H1 (cell line): ENCODE measurements around the gene OSBPL2. TPM values are rescaled to one million over a fixed set of nuclear protein-coding genes. Genes with fewer than 3 reads are reported as not detected.

ENCODE experiments used
- CTCF ChIA-PET: fragments of 300-600 bp; sonication (Branson Sonifier 250); formaldehyde crosslinking; loops from one replicate; lab custom pipeline; 2021; ENCODE audit not compliant: partially characterized antibody; lab: Charles Lee
- POLR2A ChIA-PET: fragments of 300-600 bp; sonication (Branson Sonifier 250); formaldehyde crosslinking; loops from one replicate; lab custom pipeline; 2021; ENCODE audit warnings: inconsistent platforms; ENCODE audit not compliant: partially characterized antibody; lab: Charles Lee
- DNase-seq, 2 experiments: peaks; one replicate each; pipeline versions ENCODE4 v3.0.0 to v3.0.0-alpha.2; 2010 to 2022; ENCODE audit warnings: low spot score in 2 of 2, low read depth in 1 of 2, mixed read lengths in 1 of 2
- FAIRE-seq: peaks from 2 replicates; lab custom pipeline; 2011; peaks lifted over from hg19 to GRCh38; lab: Jason Lieb, UNC
- H2AFZ ChIP-seq: 2 replicates; pipeline ENCODE4 v1.8.1; 2012; ENCODE audit warnings: low read length, inconsistent platforms
- H2AK5ac ChIP-seq: 2 replicates; pipeline ENCODE4 v1.6.1; 2013; ENCODE audit warnings: low read depth, low read length
- H2BK120ac ChIP-seq: replicated peaks from 2 replicates; pipeline ENCODE3; 2013; ENCODE audit warnings: low read depth, low read length, inconsistent platforms
- H2BK12ac ChIP-seq: 2 replicates; pipeline ENCODE4 v1.6.1; 2013; ENCODE audit warnings: low read depth, low read length
- H2BK15ac ChIP-seq: 2 replicates; pipeline ENCODE4 v1.6.1; 2013; ENCODE audit warnings: low read length
- H2BK20ac ChIP-seq: 2 replicates; pipeline ENCODE4 v1.6.1; 2013; ENCODE audit warnings: low read length
- H2BK5ac ChIP-seq: 2 replicates; pipeline ENCODE4 v1.6.1; 2013; ENCODE audit warnings: low read depth, low read length
- H3K14ac ChIP-seq: 2 replicates; pipeline ENCODE4 v1.6.1; 2013; ENCODE audit warnings: inconsistent platforms; ENCODE audit not compliant: insufficient read length
- H3K18ac ChIP-seq: 2 replicates; pipeline ENCODE4 v1.6.1; 2013; ENCODE audit warnings: low read length; ENCODE audit errors: extremely low read depth
- H3K23ac ChIP-seq: 2 replicates; pipeline ENCODE4 v1.6.1; 2013; ENCODE audit warnings: inconsistent platforms; ENCODE audit not compliant: insufficient read length
- H3K23me2 ChIP-seq: 2 replicates; pipeline ENCODE4 v1.6.1; 2013; ENCODE audit warnings: low read depth, low read length
- H3K27ac ChIP-seq: 2 replicates; pipeline ENCODE4 v1.6.1; 2011; ENCODE audit warnings: low read depth, low read length, inconsistent platforms
- H3K27me3 ChIP-seq, 4 experiments: replicated peaks in 1 of 4; 1 replicate in 1 of 4; 2 replicates in 3 of 4; pipeline versions ENCODE4 v1.6.1 to v1.8.1; 2011 to 2013; ENCODE audit warnings: low read length in 3 of 4, mild to moderate bottlenecking in 3 of 4, inconsistent platforms in 2 of 4, mixed read lengths in 2 of 4, moderate library complexity in 1 of 4; ENCODE audit not compliant: control insufficient read depth in 3 of 4, insufficient read depth in 3 of 4; ENCODE audit errors: extremely low read depth in 1 of 4
- H3K36me3 ChIP-seq, 4 experiments: 2 replicates each; pipeline versions ENCODE4 v1.6.1 to v1.8.1; 2011 to 2013; ENCODE audit warnings: mild to moderate bottlenecking in 4 of 4, low read length in 3 of 4, moderate library complexity in 2 of 4, control low read depth in 1 of 4, inconsistent platforms in 1 of 4; ENCODE audit not compliant: insufficient read depth in 4 of 4, control insufficient read depth in 2 of 4
- H3K4ac ChIP-seq: replicated peaks from 2 replicates; pipeline ENCODE3; 2013; ENCODE audit warnings: low read length, low read depth, mixed read lengths, inconsistent platforms; ENCODE audit not compliant: insufficient read length
- H3K4me1 ChIP-seq, 4 experiments: replicated peaks in 1 of 4; 1 replicate in 1 of 4; 2 replicates in 3 of 4; pipeline versions ENCODE4 v1.6.1 to v1.8.1; 2011 to 2013; ENCODE audit warnings: low read length in 3 of 4, inconsistent platforms in 2 of 4, mixed read lengths in 1 of 4; ENCODE audit not compliant: insufficient read depth in 4 of 4, control insufficient read depth in 3 of 4
- H3K4me2 ChIP-seq, 2 experiments: 2 replicates each; pipeline versions ENCODE4 v1.6.1 to v1.8.1; 2011 to 2013; ENCODE audit warnings: low read depth in 2 of 2, low read length in 2 of 2, control low read depth in 1 of 2, inconsistent platforms in 1 of 2, mild to moderate bottlenecking in 1 of 2; ENCODE audit not compliant: insufficient read depth in 1 of 2
- H3K4me3 ChIP-seq, 4 experiments: fragments of 200-600, 300-600 bp in 1 of 4; sonication (generic), shearing (Covaris generic), sonication (Bioruptor Twin) in 1 of 4; 2 replicates each; pipeline versions ENCODE4 v1.5.1 to v1.8.1; 2011 to 2016; ENCODE audit warnings: low read length in 4 of 4, low read depth in 3 of 4, control low read depth in 2 of 4, inconsistent platforms in 2 of 4, mild to moderate bottlenecking in 2 of 4, mixed read lengths in 1 of 4, moderate library complexity in 1 of 4; ENCODE audit not compliant: insufficient read depth in 2 of 4; ENCODE audit errors: extremely low read depth in 1 of 4
- H3K56ac ChIP-seq: replicated peaks from 2 replicates; pipeline ENCODE3; 2013; ENCODE audit warnings: low read depth, mild to moderate bottlenecking, mixed read lengths, low read length, inconsistent platforms; ENCODE audit not compliant: insufficient read length
- H3K79me1 ChIP-seq: 2 replicates; pipeline ENCODE4 v1.6.1; 2013; ENCODE audit warnings: low read depth, low read length, control low read depth
- H3K79me2 ChIP-seq, 2 experiments: 2 replicates each; pipeline versions ENCODE4 v1.6.1 to v1.8.1; 2012 to 2013; ENCODE audit warnings: low read length in 2 of 2, mild to moderate bottlenecking in 2 of 2, inconsistent platforms in 1 of 2; ENCODE audit not compliant: insufficient read depth in 2 of 2, control insufficient read depth in 1 of 2
- H3K9ac ChIP-seq, 4 experiments: replicated peaks in 1 of 4; 1 replicate in 1 of 4; 2 replicates in 3 of 4; pipeline versions ENCODE4 v1.6.1 to v1.8.1; 2011 to 2013; ENCODE audit warnings: low read depth in 3 of 4, low read length in 3 of 4, control low read depth in 2 of 4, mild to moderate bottlenecking in 2 of 4, moderate library complexity in 2 of 4, inconsistent platforms in 1 of 4; ENCODE audit errors: extremely low read depth in 1 of 4
- H3K9me3 ChIP-seq, 2 experiments: 2 replicates each; pipeline versions ENCODE4 v1.6.1 to v1.8.1; 2012 to 2013; ENCODE audit warnings: mild to moderate bottlenecking in 2 of 2, moderate library complexity in 2 of 2, control low read depth in 1 of 2, inconsistent platforms in 1 of 2, low read depth in 1 of 2, low read length in 1 of 2, mixed read lengths in 1 of 2; ENCODE audit not compliant: insufficient read depth in 2 of 2
- H4K20me1 ChIP-seq, 2 experiments: replicated peaks in 1 of 2; 2 replicates each; pipeline versions ENCODE3 to v1.8.1; 2011 to 2013; ENCODE audit warnings: inconsistent platforms in 2 of 2, low read length in 2 of 2, mild to moderate bottlenecking in 1 of 2; ENCODE audit not compliant: insufficient read depth in 2 of 2, control insufficient read depth in 1 of 2
- H4K5ac ChIP-seq: 2 replicates; pipeline ENCODE4 v1.6.1; 2013; ENCODE audit warnings: low read length, low read depth, mixed read lengths, inconsistent platforms; ENCODE audit not compliant: insufficient read length
- H4K8ac ChIP-seq: 2 replicates; pipeline ENCODE4 v1.8.0; 2013; ENCODE audit warnings: mild to moderate bottlenecking, moderate library complexity, low read length, inconsistent platforms; ENCODE audit not compliant: insufficient read depth; ENCODE audit errors: extremely low read depth
- H4K91ac ChIP-seq: replicated peaks from 2 replicates; pipeline ENCODE3; 2013; ENCODE audit warnings: low read length, mixed read lengths, inconsistent platforms; ENCODE audit not compliant: insufficient read length
- NANOG ChIP-seq: IDR thresholded peaks from 2 replicates; pipeline ENCODE4 v1.6.1; 2011; ENCODE audit warnings: low read length, low read depth, mild to moderate bottlenecking, inconsistent platforms; ENCODE audit not compliant: insufficient read depth, poor library complexity, severe bottlenecking
- POLR2A ChIP-seq, 2 experiments: IDR thresholded peaks; 1 replicate in 1 of 2; 2 replicates in 1 of 2; pipeline ENCODE4 v1.6.1; 2011; ENCODE audit warnings: low read depth in 2 of 2, low read length in 2 of 2, mild to moderate bottlenecking in 2 of 2; ENCODE audit errors: control extremely low read depth in 1 of 2
- POLR2AphosphoS5 ChIP-seq: IDR thresholded peaks from 2 replicates; pipeline ENCODE4 v1.6.1; 2011; ENCODE audit warnings: low read depth, low read length
- RBBP5 ChIP-seq: IDR thresholded peaks from 2 replicates; pipeline ENCODE4 v1.7.1; 2012; ENCODE audit warnings: low read depth, mild to moderate bottlenecking, inconsistent platforms, low read length, moderate library complexity, borderline replicate concordance
- WGBS, 2 experiments: shearing (Covaris generic) in 1 of 2; methylation state at CpG; one replicate each; pipeline versions ENCODE4 v1.1.6 to v1.1.7; 2013 to 2015; ENCODE audit warnings: low lambda C conversion rate in 2 of 2, mixed read lengths in 2 of 2, inconsistent platforms in 1 of 2, low coverage in 1 of 2, missing lambda C conversion rate in 1 of 2; ENCODE audit not compliant: insufficient replicate concordance in 2 of 2, insufficient coverage in 1 of 2, insufficient read length in 1 of 2; ENCODE audit errors: extremely low coverage in 1 of 2, missing lambda C conversion rate in 1 of 2; 5-methylcytosine and 5-hydroxymethylcytosine counted together
- polyA plus RNA-seq, 7 experiments: library from polyadenylated mRNA; depleted of rRNA in 3 of 7; stranded (reverse) in 5 of 7; unstranded in 2 of 7; fragments of >200 nt in 5 of 7; fragments of 200-250 nt in 2 of 7; gene quantifications; 1 replicate in 5 of 7; 2 replicates in 1 of 7; 4 replicates in 1 of 7; pipeline versions ENCODE4 v1.2.1 to v1.2.3, GENCODE V29; 2011 to 2013; ENCODE audit warnings: missing spikeins in 2 of 7, mixed read lengths in 2 of 7
- total RNA-seq: library from RNA; stranded (reverse); fragmentation: NEBNext Ultra II Directional; extraction: Animal tissue kit (Norgen Biotek cat#: 25700); gene quantifications from 2 replicates; pipeline ENCODE4 v1.2.1, GENCODE V29; 2021
- TF ChIP-seq, protein P1 (sequence below), 3 experiments: IDR thresholded peaks; 1 replicate in 2 of 3; 2 replicates in 1 of 3; pipeline versions ENCODE4 v1.5.1 to v1.6.1; 2011; ENCODE audit warnings: low read length in 3 of 3, mild to moderate bottlenecking in 3 of 3, inconsistent platforms in 2 of 3, low read depth in 1 of 3, moderate library complexity in 1 of 3; ENCODE audit not compliant: insufficient read depth in 1 of 3; ENCODE audit errors: control extremely low read depth in 1 of 3
- TF ChIP-seq, protein P2 (sequence below): IDR thresholded peaks from 2 replicates; pipeline ENCODE4 v1.6.1; 2012; ENCODE audit warnings: low read length, inconsistent platforms

OSBPL2 gene
- total and polyA plus RNA-seq, 2 of the 8 experiments (the other 6 are each of a cell fraction or from before 2014, with no cell fraction given), result 11.7 to 42.4 TPM

DNA sequence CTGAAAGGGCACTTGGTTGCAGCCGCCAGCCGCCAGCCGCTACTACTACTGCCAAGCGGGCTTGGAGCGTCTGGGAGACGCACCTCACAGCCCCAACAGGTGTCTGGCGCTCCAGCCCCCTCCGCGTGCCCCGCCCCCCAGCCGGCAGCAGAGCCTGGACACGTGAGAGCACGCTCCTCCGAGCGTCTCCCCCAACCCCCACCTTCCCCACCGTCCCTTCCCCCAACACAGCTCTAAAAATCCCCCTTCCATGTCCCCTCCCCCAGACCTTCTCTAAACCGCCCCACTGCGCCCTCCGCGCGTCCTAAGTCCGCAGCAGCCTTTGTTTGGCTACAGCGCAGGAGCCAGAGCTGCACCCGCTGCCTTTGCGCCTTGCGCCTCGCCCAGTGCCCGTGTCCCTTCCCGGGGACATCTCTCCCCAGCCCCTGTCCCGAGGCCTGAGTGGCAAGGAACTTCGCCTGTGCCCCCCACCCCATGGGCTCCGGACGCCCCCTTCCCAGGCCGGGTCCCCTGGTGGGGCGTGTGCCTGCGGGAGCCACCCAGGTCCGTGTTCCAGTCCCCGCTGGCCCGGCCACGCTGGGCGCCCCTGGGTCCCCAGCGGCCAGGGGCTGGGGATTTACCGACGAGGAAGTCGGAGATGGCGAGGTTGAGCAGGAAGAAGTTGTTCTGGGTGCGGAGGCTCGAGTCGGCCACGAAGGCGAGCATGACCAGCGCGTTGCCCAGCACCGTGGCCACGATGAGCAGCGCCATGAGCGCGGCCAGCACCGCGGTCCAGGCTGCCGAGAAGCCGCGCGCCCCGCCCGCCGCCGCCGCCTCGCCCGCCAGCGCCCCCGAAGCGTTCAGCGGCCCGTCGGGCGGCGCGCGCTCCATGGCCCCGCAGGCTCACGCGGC lies 19.0 kb upstream of the OSBPL2 start:
- Histone ChIP-seq H3K27me3 (peaks cover 9 to 50% (median 41%) of the 10 kb centered on the region in 4 experiments), H3K4me3 (peak overlapping the region; percentile 19 to 60 (median 34))
- FAIRE-seq, result no peak
- TF ChIP-seq, protein P1, sequence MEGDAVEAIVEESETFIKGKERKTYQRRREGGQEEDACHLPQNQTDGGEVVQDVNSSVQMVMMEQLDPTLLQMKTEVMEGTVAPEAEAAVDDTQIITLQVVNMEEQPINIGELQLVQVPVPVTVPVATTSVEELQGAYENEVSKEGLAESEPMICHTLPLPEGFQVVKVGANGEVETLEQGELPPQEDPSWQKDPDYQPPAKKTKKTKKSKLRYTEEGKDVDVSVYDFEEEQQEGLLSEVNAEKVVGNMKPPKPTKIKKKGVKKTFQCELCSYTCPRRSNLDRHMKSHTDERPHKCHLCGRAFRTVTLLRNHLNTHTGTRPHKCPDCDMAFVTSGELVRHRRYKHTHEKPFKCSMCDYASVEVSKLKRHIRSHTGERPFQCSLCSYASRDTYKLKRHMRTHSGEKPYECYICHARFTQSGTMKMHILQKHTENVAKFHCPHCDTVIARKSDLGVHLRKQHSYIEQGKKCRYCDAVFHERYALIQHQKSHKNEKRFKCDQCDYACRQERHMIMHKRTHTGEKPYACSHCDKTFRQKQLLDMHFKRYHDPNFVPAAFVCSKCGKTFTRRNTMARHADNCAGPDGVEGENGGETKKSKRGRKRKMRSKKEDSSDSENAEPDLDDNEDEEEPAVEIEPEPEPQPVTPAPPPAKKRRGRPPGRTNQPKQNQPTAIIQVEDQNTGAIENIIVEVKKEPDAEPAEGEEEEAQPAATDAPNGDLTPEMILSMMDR (IDR thresholded peaks at IDR 0.05; ENCODE audit: control extremely low read depth in 1 of 3, insufficient read depth in 1 of 3, low read depth in 1 of 3, low read length in 3 of 3), result no peak
- TF ChIP-seq POLR2A (IDR thresholded peaks at IDR 0.05; ENCODE audit: control extremely low read depth in 1 of 2, low read depth in 2 of 2, low read length in 2 of 2) (no peak), POLR2AphosphoS5 (no peak), NANOG (no peak), RBBP5 (peak; percentile 75)
- TF ChIP-seq, protein P2, sequence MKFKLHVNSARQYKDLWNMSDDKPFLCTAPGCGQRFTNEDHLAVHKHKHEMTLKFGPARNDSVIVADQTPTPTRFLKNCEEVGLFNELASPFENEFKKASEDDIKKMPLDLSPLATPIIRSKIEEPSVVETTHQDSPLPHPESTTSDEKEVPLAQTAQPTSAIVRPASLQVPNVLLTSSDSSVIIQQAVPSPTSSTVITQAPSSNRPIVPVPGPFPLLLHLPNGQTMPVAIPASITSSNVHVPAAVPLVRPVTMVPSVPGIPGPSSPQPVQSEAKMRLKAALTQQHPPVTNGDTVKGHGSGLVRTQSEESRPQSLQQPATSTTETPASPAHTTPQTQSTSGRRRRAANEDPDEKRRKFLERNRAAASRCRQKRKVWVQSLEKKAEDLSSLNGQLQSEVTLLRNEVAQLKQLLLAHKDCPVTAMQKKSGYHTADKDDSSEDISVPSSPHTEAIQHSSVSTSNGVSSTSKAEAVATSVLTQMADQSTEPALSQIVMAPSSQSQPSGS, result no peak

More for the DNA sequence above, 19.0 kb upstream of the OSBPL2 start:
- Histone ChIP-seq H4K91ac (no peak overlapping the region), H2BK5ac (no peak overlapping the region), H3K9me3 (no peaks in the 10 kb centered on the region), H3K56ac (no peak overlapping the region), H2BK120ac (no peak overlapping the region), H2AFZ (no peak overlapping the region; the same call in 1 of the 2 replicates), H2AK5ac (no peak overlapping the region), H4K5ac (no peak overlapping the region), H3K79me1 (no peaks in the 10 kb centered on the region), H3K18ac (no peak overlapping the region), H2BK15ac (peak overlapping the region; percentile 95; the same call in 1 of the 2 replicates), H2BK12ac (no peak overlapping the region), H4K8ac (peak overlapping the region; percentile 85), H2BK20ac (no peak overlapping the region), H3K23ac (no peak overlapping the region), H3K9ac (peak overlapping the region in 1 of 4 experiments; percentile 13; a peak in 1 of 7 replicates), H3K23me2 (peaks cover 21% of the 10 kb centered on the region; the same call in 1 of the 2 replicates), H3K14ac (no peak overlapping the region), H3K36me3 (no peaks in the 10 kb centered on the region), H3K4ac (no peak overlapping the region), H3K79me2 (no peaks in the 10 kb centered on the region), H4K20me1 (peaks cover 6 to 18% of the 10 kb centered on the region in 2 experiments), H3K27ac (no peak overlapping the region), H3K4me2 (peak overlapping the region; percentile 69 to 89), H3K4me1 (peaks cover 0 to 31% (median 16%) of the 10 kb centered on the region in 4 experiments; a peak in 6 of 7 replicates)
- DNase-seq, result peak in 1 of 2 experiments; percentile 67
- WGBS, 2 experiments, result 4% methylated on average over 44 of the region's 84 CpGs; no CpG with 5 or more reads in 1 of the 2 experiments
- ChIA-PET CTCF (interaction anchor here (0.6 to 1.0 kb wide), 2 partner anchors 149 to 265 kb away, joined by 3 read pairs; no protein-coding TSS in a partner anchor), POLR2A (interaction anchor here (0.6 to 1.6 kb wide), 7 partner anchors 9 to 166 kb away, joined by 3 to 4 read pairs (median 3); no protein-coding TSS in a partner anchor)
